Esophagus squamous epithelium (tissue), 5 donors: Measurements from ENCODE around the gene FYN. TPM values are rescaled to one million over a fixed set of nuclear protein-coding genes. Genes with fewer than 3 reads are reported as not detected.

Source experiments
- DNase-seq: peaks from one replicate; lab custom pipeline; 2025; lab: John Stamatoyannopoulos, UW
- H3K27ac ChIP-seq, 4 donors: fragments of 200-600 bp; sonication (generic); one replicate each; pipeline ENCODE4 v1.5.1; 2016 to 2019; ENCODE audit warnings: mild to moderate bottlenecking in 1 of 4
- H3K27me3 ChIP-seq, 4 donors: fragments of 200-600 bp; sonication (generic); 1 replicate in 3 of 4; 2 replicates in 1 of 4; pipeline versions ENCODE4 v1.5.1 to v1.6.0; 2017 to 2021; ENCODE audit warnings: antibody characterized with exemption in 1 of 4
- H3K36me3 ChIP-seq, 3 donors: fragments of 200-600 bp; sonication (generic); one replicate each; pipeline ENCODE4 v1.5.1; 2016 to 2019
- H3K4me1 ChIP-seq, 3 donors: fragments of 200-600 bp; sonication (generic); one replicate each; pipeline ENCODE4 v1.5.1; 2017 to 2019
- H3K4me3 ChIP-seq, 4 donors: fragments of 200-600 bp; sonication (generic); 1 replicate in 3 of 4; 2 replicates in 1 of 4; pipeline ENCODE4 v1.5.1; 2016 to 2019; ENCODE audit warnings: mild to moderate bottlenecking in 2 of 4, moderate library complexity in 1 of 4
- H3K9me3 ChIP-seq, 3 donors: fragments of 200-600 bp; sonication (generic); one replicate each; pipeline ENCODE4 v1.5.1; 2016 to 2019
- CTCF ChIP-seq, 6 experiments: fragments of 450-650 bp in 4 of 6; fragments of 200-600 bp in 2 of 6; sonication (generic) in 2 of 6; IDR thresholded peaks; one replicate each; pipeline ENCODE4 v1.5.1; 2016 to 2019; ENCODE audit warnings: antibody characterized with exemption in 6 of 6, mild to moderate bottlenecking in 4 of 6, moderate library complexity in 4 of 6
- POLR2A ChIP-seq, 4 donors: fragments of 450-650 bp; IDR thresholded peaks; one replicate each; pipeline ENCODE4 v1.6.1; 2017; ENCODE audit warnings: antibody characterized with exemption in 4 of 4, mild to moderate bottlenecking in 4 of 4, moderate library complexity in 3 of 4
- WGBS, 2 donors: methylation state at CpG; one replicate each; pipeline ENCODE4 v1.1.5; 2018; 5-methylcytosine and 5-hydroxymethylcytosine counted together
- intact Hi-C: fragments of 100-400 bp; cut with DNase I; formaldehyde crosslinking; loops from one replicate; pipeline ENCODE4 v1.15.0; 2022
- total RNA-seq, 4 donors: library from RNA; depleted of rRNA; stranded (reverse); fragments of >200 nt; gene quantifications; one replicate each; pipeline ENCODE4 v1.1.0, GENCODE V29; 2016
- donor health status: DM: yes; HTN: yes; CAD: no.

Gene FYN
- total RNA-seq, 4 donors from 2014 or later = 11.8 to 54.6 (median 21.4) TPM

- DNase-seq = no peak
- Histone ChIP-seq H3K27me3 (no peaks in the 10 kb centered on the region), H3K4me3 (no peak overlapping the region), H3K4me1 (peaks cover 0 to 23% (median 0%) of the 10 kb centered on the region in 3 donors), H3K9me3 (no peaks in the 10 kb centered on the region), H3K36me3 (peaks cover 0 to 33% (median 6%) of the 10 kb centered on the region in 3 donors), H3K27ac (no peak overlapping the region)
- 59 to 74% methylated on average over 2 of the region's 2 CpGs for WGBS, 2 donors
- intact Hi-C loops = no loop called here
- TF ChIP-seq POLR2A (IDR thresholded peaks at IDR 0.05) (no peak), CTCF (IDR thresholded peaks at IDR 0.05) (no peak)
These were observed 196.9 kb downstream of the FYN start for GRCh38 chr6:111676383-111676782.

- no peak for TF ChIP-seq POLR2A (IDR thresholded peaks at IDR 0.05)
- no peak for TF ChIP-seq CTCF (IDR thresholded peaks at IDR 0.05)
- H3K36me3 ChIP-seq = peaks cover 0 to 40% (median 6%) of the 10 kb centered on the region in 3 donors
- no peak overlapping the region for H3K4me3 ChIP-seq
- H3K27ac ChIP-seq = no peak overlapping the region
- H3K27me3 ChIP-seq = no peaks in the 10 kb centered on the region
- 64 to 85% methylated on average over 1 of the region's 1 CpG for WGBS, 2 donors
- intact Hi-C loops = no loop called here
- H3K4me1 ChIP-seq = peaks cover 0 to 21% (median 0%) of the 10 kb centered on the region in 3 donors
- DNase-seq = no peak
- H3K9me3 ChIP-seq = no peaks in the 10 kb centered on the region
These were observed 198.4 kb downstream of the FYN start for GRCh38 chr6:111674883-111675282.

- Histone ChIP-seq H3K36me3 (peaks cover 0 to 44% (median 6%) of the 10 kb centered on the region in 3 donors), H3K27me3 (no peaks in the 10 kb centered on the region), H3K9me3 (no peaks in the 10 kb centered on the region), H3K4me3 (no peak overlapping the region), H3K27ac (no peak overlapping the region), H3K4me1 (peaks cover 0 to 16% (median 0%) of the 10 kb centered on the region in 3 donors)
- 80% methylated on average over 1 to 2 of the region's 4 CpGs for WGBS, 2 donors
- TF ChIP-seq POLR2A (IDR thresholded peaks at IDR 0.05) (no peak), CTCF (IDR thresholded peaks at IDR 0.05) (no peak)
- intact Hi-C loops = no loop called here
- DNase-seq = no peak
These were observed 198.8 kb downstream of the FYN start for GRCh38 chr6:111674413-111674812.

GRCh38 chr6:111673937-111674336 lies 199.3 kb downstream of the FYN start:
- no peak for TF ChIP-seq CTCF (IDR thresholded peaks at IDR 0.05)
- no peak for TF ChIP-seq POLR2A (IDR thresholded peaks at IDR 0.05)
- no peaks in the 10 kb centered on the region for H3K9me3 ChIP-seq
- H3K4me1 ChIP-seq = peaks cover 0 to 16% (median 0%) of the 10 kb centered on the region in 3 donors
- H3K27ac ChIP-seq = no peak overlapping the region
- no peak for DNase-seq
- no peaks in the 10 kb centered on the region for H3K27me3 ChIP-seq
- intact Hi-C loops = no loop called here
- no peak overlapping the region for H3K4me3 ChIP-seq
- H3K36me3 ChIP-seq = peaks cover 0 to 44% (median 6%) of the 10 kb centered on the region in 3 donors

GRCh38 chr6:111673532-111673931 lies 199.7 kb downstream of the FYN start:
- no peak for TF ChIP-seq CTCF (IDR thresholded peaks at IDR 0.05)
- TF ChIP-seq POLR2A (IDR thresholded peaks at IDR 0.05) = no peak
- Histone ChIP-seq H3K27me3 (no peaks in the 10 kb centered on the region), H3K27ac (no peak overlapping the region), H3K4me3 (no peak overlapping the region), H3K9me3 (no peaks in the 10 kb centered on the region), H3K4me1 (peaks cover 0 to 21% (median 0%) of the 10 kb centered on the region in 3 donors), H3K36me3 (peaks cover 0 to 44% (median 6%) of the 10 kb centered on the region in 3 donors)
- intact Hi-C loops = no loop called here
- no peak for DNase-seq
- 84 to 88% methylated on average over 8 of the region's 8 CpGs for WGBS, 2 donors
